Renal cortical epithelial cell (primary cell): ENCODE measurements around the gene SH3GL2. TPM values are rescaled to one million over a fixed set of nuclear protein-coding genes. Genes with fewer than 3 reads are reported as not detected.

Experiments
- DNase-seq: peaks from one replicate; pipeline ENCODE4 v3.0.0-alpha.2; 2011; ENCODE audit warnings: low read depth
- total RNA-seq: library from RNA; depleted of rRNA; stranded (reverse); fragments of >200 nt; gene quantifications from 2 replicates; pipeline ENCODE4 v1.2.3, GENCODE V29; 2014

The SH3GL2 gene
- 0.25 and 1.0 TPM in 2 replicates for total RNA-seq

DNA sequence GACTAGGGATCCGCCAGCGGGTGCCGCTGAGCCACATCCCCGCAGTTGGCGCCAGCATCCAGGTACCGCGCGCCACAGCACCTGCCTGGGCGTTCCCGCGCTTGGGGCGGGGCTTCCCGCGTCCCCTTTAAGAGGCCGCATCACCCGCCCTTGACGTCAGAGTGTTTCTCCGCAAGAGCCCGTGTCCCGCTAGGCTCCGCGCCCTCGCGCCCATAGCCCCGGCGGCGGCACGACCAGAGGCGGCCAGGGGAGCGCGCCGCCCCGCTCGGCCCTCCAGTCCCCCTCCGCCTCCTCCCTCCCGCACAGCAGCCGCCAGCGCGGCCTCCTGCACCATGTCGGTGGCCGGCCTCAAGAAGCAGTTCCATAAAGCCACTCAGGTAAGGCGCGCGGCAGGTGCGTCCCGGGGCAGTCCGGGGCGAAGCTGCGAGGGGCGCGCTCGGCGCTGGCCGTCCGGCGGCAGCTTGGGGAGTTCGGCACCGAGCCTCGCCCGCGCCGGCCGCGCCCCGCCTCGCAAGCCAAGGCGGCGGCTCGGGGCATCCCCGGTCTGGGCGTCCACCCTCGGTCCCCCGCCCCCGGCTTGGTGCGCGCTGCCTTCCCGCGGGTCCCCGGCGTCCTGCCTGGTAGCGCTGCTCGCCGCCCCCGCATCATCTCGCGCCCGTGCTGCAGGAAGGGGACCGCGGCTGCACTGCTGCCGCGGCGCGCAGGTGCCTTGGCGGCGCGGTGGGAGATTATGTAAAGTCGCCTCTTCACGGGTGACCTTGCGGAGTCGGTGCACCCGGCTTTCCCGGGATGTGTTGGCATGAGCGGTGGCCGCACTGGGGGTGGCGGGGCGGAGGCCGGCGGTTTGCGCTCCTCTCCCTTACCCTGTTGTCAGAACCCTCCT lies at the start of gene SH3GL2:
Gene SH3GL2 (plus strand): TSS at position 156 of the 883 bp plus-strand sequence.
- DNase-seq: peak; percentile 10

DNA sequence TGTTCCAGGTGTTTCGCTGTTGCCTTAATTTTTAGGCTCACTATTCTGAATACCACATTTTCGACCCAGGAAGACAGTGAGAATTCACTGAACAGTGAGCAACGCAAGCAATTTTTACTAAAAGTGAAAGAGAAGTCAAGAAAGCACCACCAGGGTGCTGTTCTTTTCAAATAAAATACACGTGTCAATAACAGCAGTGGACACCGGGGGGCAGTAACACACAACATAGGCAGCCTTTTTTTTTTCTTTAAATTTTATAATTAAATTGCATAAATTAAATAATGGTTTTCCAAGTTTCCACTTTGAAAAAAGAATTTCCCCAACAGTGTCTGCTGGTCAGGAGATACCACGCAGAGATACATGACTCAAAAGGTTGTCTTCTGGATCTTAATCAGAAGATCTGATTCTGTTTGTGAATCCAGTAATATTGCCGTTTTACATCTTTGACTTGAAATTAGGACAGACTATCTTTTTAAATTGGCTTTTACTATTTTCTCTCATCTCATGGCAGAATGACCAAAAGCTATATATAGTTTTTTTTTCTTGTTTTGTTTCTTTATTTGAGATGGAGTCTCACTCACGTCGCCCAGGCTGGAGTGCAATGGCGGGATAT lies 47.1 kb upstream of the SH3GL2 start:
- DNase-seq: peak; percentile 40

DNA sequence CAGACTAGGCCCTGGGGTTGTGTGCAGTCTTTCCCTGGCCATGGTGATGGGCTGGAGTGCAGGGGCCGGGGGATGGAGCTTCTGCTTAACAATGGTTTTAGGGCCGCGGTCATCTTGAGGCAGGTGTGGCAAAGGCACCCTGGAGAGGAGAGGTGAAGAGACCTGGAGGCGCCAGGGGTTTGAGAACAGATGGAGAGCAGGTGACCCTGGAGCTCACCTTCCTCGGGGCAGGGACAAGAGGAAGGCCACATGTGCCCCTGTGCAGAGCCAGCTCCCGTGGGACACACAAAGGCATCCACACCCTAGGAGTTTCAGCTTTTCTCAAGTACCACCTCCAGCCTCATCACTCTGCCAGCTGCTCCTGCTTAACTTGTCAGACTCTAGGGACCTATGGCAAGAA lies 46.4 kb upstream of the SH3GL2 start:
- DNase-seq: no peak

DNA sequence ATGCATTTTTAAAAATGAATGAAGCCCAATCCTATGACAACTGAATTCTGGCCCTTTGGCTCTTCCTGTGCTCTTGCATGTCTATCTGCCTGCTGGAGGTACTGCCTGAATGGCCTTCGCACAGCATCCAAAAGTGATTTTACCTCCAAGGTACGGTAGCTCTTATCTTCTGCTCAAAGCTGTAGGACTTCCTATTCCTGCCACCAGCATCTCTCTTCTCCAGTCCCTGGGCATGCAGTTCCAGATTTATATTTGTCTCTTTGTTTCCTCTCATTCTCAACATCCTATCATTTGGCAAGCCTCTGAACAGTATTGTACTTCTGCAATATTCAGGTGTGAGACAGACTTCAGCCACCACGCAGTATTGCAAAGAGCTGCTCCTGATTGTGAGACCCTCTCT lies 43.7 kb upstream of the SH3GL2 start:
- DNase-seq: no peak

DNA sequence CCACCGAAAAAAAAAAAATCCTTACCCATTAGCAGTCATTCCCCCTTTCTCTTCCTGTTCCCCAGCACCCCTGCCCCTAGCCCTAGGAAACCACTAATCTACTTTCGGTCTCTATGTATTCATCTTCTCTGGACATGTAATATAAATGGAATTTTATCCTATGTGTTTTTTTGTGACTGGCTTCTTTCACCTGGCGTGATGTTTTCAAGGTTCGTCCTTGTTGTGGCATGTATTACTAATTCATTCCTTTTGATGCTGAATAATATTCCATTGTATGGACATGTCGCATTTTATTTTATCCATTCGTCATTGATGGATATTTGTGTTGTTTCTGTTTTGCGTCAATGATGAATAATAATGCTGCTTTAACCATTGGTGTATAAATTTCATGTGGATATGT lies 42.8 kb upstream of the SH3GL2 start:
- DNase-seq: no peak

DNA sequence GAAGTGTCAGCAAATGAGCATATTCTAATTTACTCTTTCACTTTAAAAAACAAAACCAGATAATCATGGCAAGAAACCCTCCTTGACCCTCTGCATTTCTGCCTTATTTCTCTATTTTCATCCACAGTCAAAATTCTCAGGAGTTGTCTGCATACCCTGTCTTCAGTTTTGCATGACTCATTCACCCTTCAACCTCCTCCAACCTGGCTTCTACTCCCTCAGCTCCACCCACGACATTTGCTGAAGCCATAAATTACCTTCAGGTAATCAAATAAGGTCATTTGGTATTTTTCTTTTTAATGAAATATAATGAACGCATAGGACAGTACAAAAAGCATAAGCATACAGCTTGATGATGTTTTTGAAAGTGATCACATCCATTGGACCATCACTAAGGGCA lies 27.8 kb upstream of the SH3GL2 start:
- no peak for DNase-seq

DNA sequence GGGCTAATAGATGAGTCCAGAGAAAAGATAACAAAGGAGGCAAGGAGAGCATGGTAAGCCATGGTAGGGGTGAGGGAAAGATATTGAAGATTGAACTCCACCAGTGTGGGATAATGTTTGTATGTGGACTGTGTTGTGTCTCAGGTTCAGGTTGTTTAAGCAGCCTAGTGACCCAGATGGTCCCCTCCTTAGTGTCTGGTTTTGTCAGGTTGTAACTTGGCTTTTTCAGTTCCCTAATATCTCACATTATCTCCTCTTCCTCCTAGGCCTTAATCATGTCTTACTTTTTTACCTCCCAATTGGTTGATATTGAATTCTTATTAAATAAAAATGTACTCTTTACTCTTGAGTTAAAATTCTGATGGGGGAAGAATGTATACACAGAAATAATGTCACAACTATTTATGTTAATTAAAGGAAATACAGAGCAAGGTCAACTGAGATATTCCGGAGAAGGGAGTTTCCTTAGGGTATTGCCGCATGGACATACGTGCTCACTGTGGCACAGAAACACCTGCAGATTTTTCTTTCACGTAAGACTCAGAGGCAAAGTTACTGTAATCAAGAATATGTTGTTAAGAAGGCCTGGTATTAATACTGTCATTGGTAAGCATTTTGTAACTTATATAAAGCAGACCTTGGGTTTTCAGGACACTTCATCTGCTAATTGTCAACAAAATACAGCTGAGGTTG lies 23.4 kb upstream of the SH3GL2 start:
- DNase-seq: no peak

DNA sequence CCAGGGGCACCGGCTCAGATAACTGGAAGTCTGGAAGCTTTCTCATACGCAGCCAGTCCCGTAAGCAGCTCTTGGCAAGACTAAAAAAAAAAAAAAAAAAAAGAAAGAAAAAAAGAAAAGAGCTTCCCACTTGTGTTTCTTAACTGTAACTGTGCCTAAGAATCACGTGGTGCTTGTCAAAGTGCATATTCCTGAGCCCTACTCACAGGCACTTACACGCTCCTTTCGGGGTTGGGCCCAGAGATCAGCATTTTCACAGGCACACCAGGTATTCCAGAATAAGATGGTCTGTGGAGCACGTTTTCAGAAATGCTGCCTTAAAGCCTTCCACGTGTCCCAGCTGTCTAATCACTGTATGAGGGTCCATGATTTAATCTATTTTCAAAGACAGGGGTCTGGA lies 22.6 kb upstream of the SH3GL2 start:
- no peak for DNase-seq

DNA sequence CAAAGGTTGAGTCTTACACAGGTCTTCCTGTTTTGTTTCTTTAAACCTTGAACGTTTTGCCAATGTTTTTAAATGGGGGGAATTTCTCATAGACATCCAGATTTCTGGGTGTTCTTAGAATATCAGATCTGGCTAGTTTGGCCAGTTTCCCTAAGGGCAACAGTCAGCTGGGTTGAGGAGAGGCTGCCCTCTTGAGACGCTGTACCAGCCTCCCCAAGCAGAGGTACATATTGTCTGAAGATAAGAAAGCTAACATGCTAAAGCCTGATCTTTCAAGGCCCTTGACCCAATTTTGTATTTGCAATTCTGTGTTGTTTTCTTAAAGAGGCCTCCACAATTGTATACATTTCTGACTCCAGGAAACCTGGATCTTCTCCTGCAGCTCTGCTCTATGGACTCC lies 21.9 kb upstream of the SH3GL2 start:
- no peak for DNase-seq

DNA sequence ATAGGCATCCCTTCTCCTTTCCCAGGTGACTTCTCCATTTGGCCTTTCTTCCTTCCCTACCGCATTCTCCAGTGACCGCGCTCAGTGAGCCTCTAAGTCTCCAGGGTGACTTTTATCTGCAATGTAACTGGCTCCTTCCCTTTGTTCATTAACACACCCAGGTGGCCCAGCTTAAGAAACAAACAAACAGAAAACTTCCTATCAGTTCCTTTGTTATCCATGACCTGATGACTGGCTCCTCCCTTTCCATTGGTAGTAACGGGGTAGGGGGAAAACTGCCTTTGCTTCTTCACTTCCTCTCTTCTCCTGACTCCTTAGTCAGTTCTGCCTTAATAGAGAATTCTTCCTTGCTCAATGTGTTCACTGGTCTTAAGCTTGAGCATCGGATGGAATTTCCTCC lies 7.0 kb upstream of the SH3GL2 start:
- no peak for DNase-seq

DNA sequence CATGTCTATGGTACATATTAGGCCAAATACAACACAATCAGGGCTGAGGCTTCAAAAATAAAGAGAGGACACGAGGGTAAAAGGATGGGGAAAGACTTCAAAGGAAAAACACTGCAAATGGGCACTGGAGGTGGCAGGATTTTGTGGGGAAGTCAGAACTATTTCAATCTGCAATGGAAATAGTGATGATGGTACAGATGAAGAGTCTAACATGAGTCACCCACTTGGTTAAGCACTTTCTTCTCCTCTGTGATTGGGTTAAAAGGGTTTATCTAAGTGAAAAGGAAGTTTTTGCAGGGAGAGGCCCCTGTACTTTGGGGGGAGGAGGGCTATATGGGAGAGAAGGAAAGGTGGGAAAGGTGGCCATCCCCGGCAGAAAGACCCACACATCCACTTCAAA lies 4.5 kb upstream of the SH3GL2 start:
- DNase-seq: no peak

DNA sequence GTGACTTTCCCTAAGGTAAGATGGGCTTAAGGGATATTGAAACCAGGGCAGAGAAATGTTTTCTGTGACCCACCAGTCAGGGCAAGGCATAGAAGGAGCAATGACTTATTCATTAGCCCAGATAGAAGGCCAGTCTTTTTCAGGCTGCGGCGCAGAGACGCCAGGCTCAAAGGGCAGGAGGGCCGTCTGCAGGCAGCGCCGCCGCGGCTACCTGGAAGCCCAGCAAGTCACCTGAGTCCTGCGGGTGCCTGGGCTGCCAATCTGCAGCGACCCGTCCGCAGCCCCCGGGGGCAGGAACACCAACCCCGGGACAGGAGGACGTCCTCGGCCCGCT lies 322 bp upstream of the SH3GL2 start:
- no peak for DNase-seq

DNA sequence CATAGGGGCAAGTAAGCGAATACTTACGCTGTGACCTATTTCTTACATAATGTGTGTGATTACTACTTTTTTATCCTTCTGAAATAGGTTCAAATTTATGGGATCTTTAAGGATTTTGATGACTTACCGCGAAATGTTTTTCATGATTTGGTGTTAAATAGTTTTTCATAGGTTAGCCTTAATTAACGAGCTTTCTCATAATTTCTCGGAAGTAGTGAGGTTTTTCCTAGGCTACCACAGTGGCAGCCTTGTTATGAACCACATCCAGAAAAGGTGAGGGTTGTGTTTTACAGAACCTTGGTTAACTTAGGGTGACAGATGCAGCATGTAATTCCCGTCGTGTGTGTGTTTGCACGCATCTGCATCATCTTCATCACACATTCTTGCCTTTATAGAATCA lies 1.3 kb downstream of the SH3GL2 start:
- no peak for DNase-seq

DNA sequence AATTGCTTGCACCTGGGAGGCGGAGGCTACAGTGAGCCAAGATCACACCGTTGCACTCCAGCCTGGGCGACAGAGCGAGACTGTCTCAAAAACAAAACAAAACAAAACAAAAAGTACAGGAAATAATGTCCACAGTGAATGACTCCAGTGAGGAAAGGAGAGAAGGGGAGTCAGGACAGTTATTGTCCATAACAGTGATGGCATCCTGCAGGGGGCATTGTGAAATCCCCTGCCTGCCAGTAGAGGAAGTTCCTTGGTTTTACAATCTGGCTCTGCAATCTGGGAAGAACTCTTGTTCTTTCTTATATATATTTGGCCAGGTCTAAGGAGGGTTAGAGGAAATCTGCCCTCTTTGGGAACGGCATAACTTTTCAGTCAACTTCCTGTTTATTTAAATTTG lies 8.2 kb downstream of the SH3GL2 start:
- DNase-seq: no peak

DNA sequence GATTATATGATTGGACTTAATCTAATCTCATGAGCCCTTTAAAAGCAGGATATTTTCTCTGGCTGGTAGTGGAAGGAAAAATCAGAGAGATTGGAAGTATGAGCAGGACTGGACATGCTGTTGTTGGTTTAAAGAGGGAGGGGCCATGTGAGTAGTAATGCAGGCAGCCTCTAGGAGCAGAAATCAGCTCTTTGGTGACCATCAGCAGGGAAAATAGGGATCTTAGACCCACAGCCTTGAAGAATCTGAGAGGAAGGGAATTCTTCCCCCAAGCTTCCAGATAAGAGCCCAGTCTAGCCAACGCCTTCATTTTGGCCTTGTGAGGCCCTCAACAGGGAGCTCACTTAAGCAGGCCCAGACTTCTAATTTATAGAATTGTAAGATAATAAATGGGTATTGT lies 9.5 kb downstream of the SH3GL2 start:
- DNase-seq: no peak

DNA sequence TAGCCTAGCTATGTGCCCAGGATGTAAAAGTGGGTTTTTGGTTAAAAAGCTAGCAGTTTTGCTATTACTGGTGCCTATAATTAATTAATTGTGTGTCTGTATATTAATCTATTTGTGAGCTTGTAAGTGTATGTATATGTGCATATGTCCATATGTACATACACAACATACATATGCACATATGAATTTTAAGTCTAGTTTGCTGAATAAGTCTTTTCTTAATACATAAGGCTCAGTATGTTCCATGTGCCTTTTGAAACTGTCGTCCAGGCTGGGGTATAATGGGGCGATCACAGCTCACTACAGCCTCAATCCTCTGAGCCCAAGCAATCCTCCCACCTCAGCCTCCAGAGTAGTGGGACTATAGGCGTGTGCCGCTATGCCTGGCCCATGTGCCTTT lies 10.1 kb downstream of the SH3GL2 start:
- DNase-seq: no peak

DNA sequence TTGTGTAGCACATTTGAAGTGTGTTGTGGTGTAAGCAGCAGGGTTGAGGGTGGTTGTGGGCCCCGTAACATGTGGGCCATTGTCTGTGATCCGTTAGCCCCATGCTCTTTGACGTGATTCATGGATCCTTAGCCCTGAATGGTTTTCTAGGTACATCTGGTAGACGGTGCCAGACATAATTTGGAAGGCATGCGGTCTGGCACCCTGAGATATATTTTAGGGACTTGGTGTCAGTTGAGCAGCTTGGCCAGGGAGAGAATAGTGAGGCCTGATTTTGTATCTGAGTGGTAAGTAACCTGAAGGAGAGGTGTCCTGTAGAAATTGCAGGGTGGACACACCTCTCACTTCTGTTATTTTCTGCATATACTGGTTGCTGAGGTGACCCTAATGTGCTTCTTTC lies 10.9 kb downstream of the SH3GL2 start:
- DNase-seq: no peak

DNA sequence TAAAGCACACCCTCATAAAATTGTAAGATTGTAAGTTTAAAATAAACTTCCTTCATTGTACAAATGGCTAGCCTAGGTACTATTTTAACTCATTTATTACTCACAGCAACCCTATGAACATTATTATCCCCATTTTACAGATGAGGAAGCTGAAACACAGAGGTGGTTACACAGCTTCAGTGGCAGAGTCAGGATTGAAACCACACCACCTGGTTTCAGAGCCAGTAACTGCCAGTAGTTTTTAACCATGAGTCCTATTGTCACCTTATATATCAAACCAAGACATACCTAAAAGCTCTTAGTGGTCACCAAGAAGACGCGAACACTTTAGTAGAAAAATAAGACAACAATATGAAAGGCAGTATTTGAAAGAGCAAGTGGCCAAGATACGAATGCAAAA lies 16.1 kb downstream of the SH3GL2 start:
- DNase-seq: no peak

DNA sequence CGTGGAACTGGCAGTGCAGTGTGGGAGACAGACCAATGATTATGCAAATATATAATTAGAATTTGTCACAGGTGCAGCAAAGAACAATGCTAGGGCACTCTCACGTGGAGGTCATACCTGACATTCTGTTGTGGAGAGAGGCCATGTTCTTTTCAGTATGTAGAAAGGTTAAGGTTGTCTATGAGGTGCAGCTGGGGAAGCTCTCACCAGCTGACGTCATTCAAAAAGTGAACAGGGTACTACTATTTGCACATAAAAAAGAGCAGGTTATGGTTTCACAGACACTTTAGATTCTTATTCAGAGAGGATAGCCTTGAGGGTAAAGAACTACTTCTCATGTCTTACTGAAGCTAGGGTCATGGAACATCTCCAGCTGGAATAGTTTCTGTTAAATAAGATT lies 19.1 kb downstream of the SH3GL2 start:
- no peak for DNase-seq

DNA sequence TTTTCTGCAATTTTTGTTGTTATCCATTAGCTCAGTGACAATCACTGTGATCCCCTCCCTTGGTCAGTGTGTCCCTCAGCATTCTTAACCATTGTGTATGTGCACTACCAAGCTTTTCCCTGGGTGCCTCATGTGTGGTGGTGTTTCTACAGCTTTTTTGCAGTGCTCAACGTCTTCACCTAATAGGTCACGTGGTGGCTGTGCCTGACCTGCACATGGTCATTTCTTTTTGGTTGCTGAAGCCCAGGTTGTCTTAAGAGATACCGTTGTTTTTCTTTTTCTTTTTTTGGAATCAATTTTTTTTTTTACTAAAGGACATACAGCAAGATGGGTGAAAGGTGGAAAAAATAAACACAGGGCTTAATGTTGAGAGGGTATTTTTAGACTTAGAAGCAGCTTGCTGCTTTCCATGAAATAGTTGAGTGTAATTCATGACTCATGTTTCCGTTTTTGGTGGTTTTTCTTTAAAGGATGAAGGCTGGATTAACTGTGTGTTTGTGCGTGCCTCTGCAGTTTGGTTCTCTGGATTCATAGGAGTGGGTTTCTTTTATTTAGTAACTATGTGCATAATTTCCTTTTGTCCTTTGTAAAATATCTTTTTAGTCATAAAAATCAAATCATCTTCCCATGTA lies 22.2 kb downstream of the SH3GL2 start:
- DNase-seq: peak; percentile 59

DNA sequence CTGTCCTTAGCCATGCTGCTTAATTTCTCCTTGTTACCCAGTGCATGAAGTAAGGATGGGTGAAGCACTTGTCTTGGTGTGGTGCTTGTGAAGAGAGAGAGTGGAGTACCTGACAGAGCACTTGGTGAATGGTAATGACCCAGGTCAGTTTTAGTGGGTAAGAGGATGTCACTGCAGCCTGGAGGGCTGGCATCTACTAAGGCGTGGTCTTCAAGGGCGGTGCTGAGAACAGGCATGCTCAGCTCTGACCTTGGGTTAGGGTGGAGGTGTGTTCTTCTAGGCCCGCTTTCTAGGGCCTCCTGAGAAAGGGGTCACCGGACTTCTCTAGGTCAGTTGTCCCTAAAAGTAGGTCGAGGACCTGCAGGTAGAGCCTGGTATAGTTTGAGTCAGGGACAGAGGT lies 25.7 kb downstream of the SH3GL2 start:
- no peak for DNase-seq

DNA sequence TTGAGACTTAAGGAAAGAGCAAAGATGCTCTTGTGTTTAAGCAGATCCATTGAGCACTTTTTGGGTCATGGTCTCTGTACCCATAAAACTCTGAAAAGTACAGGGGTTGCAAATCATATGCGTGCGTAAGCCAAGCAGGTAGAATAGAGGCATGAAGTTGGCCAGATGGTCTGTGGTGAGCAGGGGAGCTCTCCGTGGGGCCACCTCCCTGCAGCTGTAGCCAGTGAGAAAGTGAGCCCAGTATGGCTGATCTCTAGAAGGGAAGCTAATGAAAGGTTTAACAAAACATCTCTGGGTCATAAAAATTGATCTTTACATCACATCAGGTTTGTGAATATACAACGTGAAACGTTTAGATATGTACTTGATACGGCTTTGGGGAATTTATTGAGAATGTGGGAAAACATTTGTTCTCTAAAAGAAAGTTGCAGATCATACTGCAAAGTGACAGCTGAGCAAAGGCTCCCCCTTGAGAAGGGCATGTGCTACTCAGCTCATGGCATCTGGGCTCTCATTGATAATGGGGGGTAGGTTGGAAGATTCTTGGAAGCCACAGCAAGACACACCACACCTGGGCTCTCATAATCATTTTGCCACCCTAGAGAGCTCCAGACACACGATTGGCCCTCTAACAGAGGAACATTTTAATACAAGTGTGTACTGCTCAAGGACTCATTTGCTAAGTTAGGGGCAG lies 30.6 kb downstream of the SH3GL2 start:
- no peak for DNase-seq
